CD14-positive monocyte (primary cell): ENCODE data around the gene DCDC2. TPM values are rescaled to one million over a fixed set of nuclear protein-coding genes. Genes with fewer than 3 reads are reported as not detected.
"Not testable (repeated sequence)": the region's sequence is repeated elsewhere in the genome, so short reads cannot be mapped to it uniquely, and the experiment has no call there.

Source experiments
- DNase-seq, 3 donors: peaks; one replicate each; pipeline ENCODE4 v3.0.0-alpha.2; 2011 to 2022
- H2AFZ ChIP-seq: 2 replicates; pipeline ENCODE4 v1.6.0; 2012; ENCODE audit warnings: mild to moderate bottlenecking, low read depth, low read length, inconsistent platforms; ENCODE audit not compliant: insufficient read depth, poor library complexity, severe bottlenecking
- H3K27ac ChIP-seq, 2 donors: 1 replicate in 1 of 2; 2 replicates in 1 of 2; pipeline ENCODE4 v1.5.1; 2012 to 2013; ENCODE audit warnings: low read length in 2 of 2, control low read depth in 1 of 2, inconsistent platforms in 1 of 2, low read depth in 1 of 2, mild to moderate bottlenecking in 1 of 2
- H3K27me3 ChIP-seq, 2 donors: one replicate each; pipeline versions ENCODE4 v1.6.0 to v1.6.1; 2011 to 2013; ENCODE audit warnings: low read length in 2 of 2; ENCODE audit not compliant: control insufficient read depth in 2 of 2, insufficient read depth in 2 of 2
- H3K36me3 ChIP-seq, 2 donors: replicated peaks in 1 of 2; 1 replicate in 1 of 2; 2 replicates in 1 of 2; pipeline versions ENCODE4 v1.5.1 to v1.6.1; 2012 to 2013; ENCODE audit warnings: low read length in 2 of 2, control low read depth in 1 of 2, inconsistent platforms in 1 of 2, mild to moderate bottlenecking in 1 of 2; ENCODE audit not compliant: insufficient read depth in 2 of 2, control insufficient read depth in 1 of 2
- H3K4me1 ChIP-seq, 2 donors: 1 replicate in 1 of 2; 2 replicates in 1 of 2; pipeline versions ENCODE4 v1.5.1 to v1.6.1; 2012 to 2013; ENCODE audit warnings: low read length in 2 of 2, control low read depth in 1 of 2, inconsistent platforms in 1 of 2, mild to moderate bottlenecking in 1 of 2, moderate library complexity in 1 of 2; ENCODE audit not compliant: insufficient read depth in 2 of 2, control insufficient read depth in 1 of 2
- H3K4me2 ChIP-seq: replicated peaks from 2 replicates; pipeline ENCODE3; 2012; ENCODE audit warnings: low read length, moderate library complexity, mild to moderate bottlenecking; ENCODE audit not compliant: poor library complexity, severe bottlenecking; ENCODE audit errors: extremely low read depth
- H3K4me3 ChIP-seq, 3 experiments: fragments of 200-600 bp in 1 of 3; sonication (generic) in 1 of 3; replicated peaks in 1 of 3; 1 replicate in 2 of 3; 2 replicates in 1 of 3; pipeline ENCODE4 v1.5.1; 2011 to 2013; ENCODE audit warnings: low read length in 3 of 3, mild to moderate bottlenecking in 3 of 3, control low read depth in 2 of 3, low read depth in 2 of 3, inconsistent platforms in 1 of 3, moderate library complexity in 1 of 3
- H3K79me2 ChIP-seq: 2 replicates; pipeline ENCODE4 v1.6.0; 2012; ENCODE audit warnings: mild to moderate bottlenecking, control low read depth, inconsistent platforms, low read length, moderate library complexity; ENCODE audit not compliant: insufficient read depth
- H3K9ac ChIP-seq: 2 replicates; pipeline ENCODE4 v1.6.0; 2017; ENCODE audit warnings: low read length, mild to moderate bottlenecking; ENCODE audit not compliant: insufficient read depth, poor library complexity, severe bottlenecking
- H3K9me3 ChIP-seq, 2 donors: replicated peaks in 1 of 2; 1 replicate in 1 of 2; 2 replicates in 1 of 2; pipeline versions ENCODE4 v1.5.1 to v1.6.1; 2012 to 2013; ENCODE audit warnings: low read length in 2 of 2, control low read depth in 1 of 2; ENCODE audit not compliant: control insufficient read depth in 1 of 2, insufficient read depth in 1 of 2
- H4K20me1 ChIP-seq: 2 replicates; pipeline ENCODE4 v1.6.0; 2012; ENCODE audit warnings: mild to moderate bottlenecking, low read length, control low read depth, moderate library complexity; ENCODE audit not compliant: insufficient read depth
- H3K27ac Mint-ChIP-seq, 7 donors: one replicate each; pipeline ENCODE4 v1.8.0; 2020; ENCODE audit warnings: mild to moderate bottlenecking in 7 of 7, mixed read lengths in 7 of 7, moderate library complexity in 6 of 7, inconsistent platforms in 2 of 7
- H3K27me3 Mint-ChIP-seq, 3 donors: one replicate each; pipeline ENCODE4 v1.8.0; 2021 to 2022; ENCODE audit warnings: low read depth in 3 of 3, mild to moderate bottlenecking in 3 of 3, mixed read lengths in 3 of 3, moderate library complexity in 3 of 3, inconsistent platforms in 1 of 3
- H3K36me3 Mint-ChIP-seq, 2 donors: one replicate each; pipeline ENCODE4 v1.8.0; 2020; ENCODE audit warnings: mixed read lengths in 2 of 2, inconsistent platforms in 1 of 2, mild to moderate bottlenecking in 1 of 2
- H3K4me1 Mint-ChIP-seq: one replicate; pipeline ENCODE4 v1.8.0; 2020; ENCODE audit warnings: mild to moderate bottlenecking, mixed read lengths
- H3K4me3 Mint-ChIP-seq, 2 donors: one replicate each; pipeline ENCODE4 v1.8.0; 2020; ENCODE audit warnings: mild to moderate bottlenecking in 2 of 2, mixed read lengths in 2 of 2, moderate library complexity in 1 of 2
- H3K9me3 Mint-ChIP-seq, 7 donors: one replicate each; pipeline ENCODE4 v1.8.0; 2020 to 2022; ENCODE audit warnings: mixed read lengths in 7 of 7, mild to moderate bottlenecking in 6 of 7, moderate library complexity in 6 of 7, inconsistent platforms in 2 of 7
- WGBS: methylation state at CpG from one replicate; pipeline ENCODE4 v1.1.5; 2013; ENCODE audit warnings: missing lambda C conversion rate; ENCODE audit not compliant: insufficient coverage; 5-methylcytosine and 5-hydroxymethylcytosine counted together
- intact Hi-C, 2 donors: fragments of 100-400 bp; cut with micrococcal nuclease; formaldehyde crosslinking; loops; one replicate each; pipeline versions ENCODE4 v1.15.0 to v1.15.1; 2023
- polyA plus RNA-seq, 3 donors: library from polyadenylated mRNA; depleted of rRNA in 1 of 3; unstranded in 2 of 3; stranded (reverse) in 1 of 3; fragments of 300-500 nt in 2 of 3; fragments of >200 nt in 1 of 3; fragmentation: Illumina TruSeq in 2 of 3; gene quantifications; 1 replicate in 2 of 3; 2 replicates in 1 of 3; pipeline ENCODE4 v1.2.3, GENCODE V29; 2012 to 2021
- TF ChIP-seq, protein P1 (sequence below): fragments of 200-600 bp; IDR thresholded peaks from one replicate; pipeline ENCODE4 v1.8.0; 2022; ENCODE audit warnings: antibody characterized with exemption, mild to moderate bottlenecking

Gene DCDC2
- polyA plus RNA-seq, 3 donors: not detected

GRCh38 chr6:24145690-24146131 is 212.1 kb downstream of the DCDC2 start:
- H3K27ac ChIP-seq: no peak overlapping the region
- no peak overlapping the region for H2AFZ ChIP-seq
- H3K4me1 Mint-ChIP-seq: no peaks in the 10 kb centered on the region
- DNase-seq: no peak
- peaks cover 0 to 2% (median 0%) of the 10 kb centered on the region in 3 donors for H3K27me3 Mint-ChIP-seq
- TF ChIP-seq, protein P1, sequence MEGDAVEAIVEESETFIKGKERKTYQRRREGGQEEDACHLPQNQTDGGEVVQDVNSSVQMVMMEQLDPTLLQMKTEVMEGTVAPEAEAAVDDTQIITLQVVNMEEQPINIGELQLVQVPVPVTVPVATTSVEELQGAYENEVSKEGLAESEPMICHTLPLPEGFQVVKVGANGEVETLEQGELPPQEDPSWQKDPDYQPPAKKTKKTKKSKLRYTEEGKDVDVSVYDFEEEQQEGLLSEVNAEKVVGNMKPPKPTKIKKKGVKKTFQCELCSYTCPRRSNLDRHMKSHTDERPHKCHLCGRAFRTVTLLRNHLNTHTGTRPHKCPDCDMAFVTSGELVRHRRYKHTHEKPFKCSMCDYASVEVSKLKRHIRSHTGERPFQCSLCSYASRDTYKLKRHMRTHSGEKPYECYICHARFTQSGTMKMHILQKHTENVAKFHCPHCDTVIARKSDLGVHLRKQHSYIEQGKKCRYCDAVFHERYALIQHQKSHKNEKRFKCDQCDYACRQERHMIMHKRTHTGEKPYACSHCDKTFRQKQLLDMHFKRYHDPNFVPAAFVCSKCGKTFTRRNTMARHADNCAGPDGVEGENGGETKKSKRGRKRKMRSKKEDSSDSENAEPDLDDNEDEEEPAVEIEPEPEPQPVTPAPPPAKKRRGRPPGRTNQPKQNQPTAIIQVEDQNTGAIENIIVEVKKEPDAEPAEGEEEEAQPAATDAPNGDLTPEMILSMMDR: no peak
- WGBS: 86% methylated on average over 8 of the region's 9 CpGs
- no peak overlapping the region for H3K4me3 Mint-ChIP-seq
- H3K36me3 Mint-ChIP-seq: no peaks in the 10 kb centered on the region
- no peaks in the 10 kb centered on the region for H3K27me3 ChIP-seq
- no peak overlapping the region for H3K27ac Mint-ChIP-seq
- H3K4me3 ChIP-seq: no peak overlapping the region
- intact Hi-C loops: no loop called here
- H3K9me3 Mint-ChIP-seq: peaks cover 1 to 14% (median 4%) of the 10 kb centered on the region in 7 donors
- no peaks in the 10 kb centered on the region for H3K36me3 ChIP-seq
- peaks cover 0 to 13% of the 10 kb centered on the region in 2 donors for H3K9me3 ChIP-seq
- H4K20me1 ChIP-seq: no peaks in the 10 kb centered on the region
- no peaks in the 10 kb centered on the region for H3K4me1 ChIP-seq
- H3K4me2 ChIP-seq: no peak overlapping the region
- no peak overlapping the region for H3K9ac ChIP-seq
- no peaks in the 10 kb centered on the region for H3K79me2 ChIP-seq

- H3K4me3 Mint-ChIP-seq, H3K4me2 ChIP-seq, H3K27ac ChIP-seq, H3K79me2 ChIP-seq, DNase-seq, intact Hi-C loops, H3K4me1 Mint-ChIP-seq, H4K20me1 ChIP-seq, H3K27me3 Mint-ChIP-seq, H3K27ac Mint-ChIP-seq, H3K36me3 ChIP-seq, H3K4me1 ChIP-seq, H2AFZ ChIP-seq, H3K9ac ChIP-seq, H3K4me3 ChIP-seq, H3K36me3 Mint-ChIP-seq, H3K27me3 ChIP-seq: not testable (repeated sequence)
- WGBS: 94% methylated on average over 8 of the region's 8 CpGs
- peaks cover 0 to 13% of the 10 kb centered on the region in 2 donors for H3K9me3 ChIP-seq
- H3K9me3 Mint-ChIP-seq: peaks cover 1 to 15% (median 6%) of the 10 kb centered on the region in 7 donors
Observed at GRCh38 chr6:24142733-24143132, 215.1 kb downstream of the DCDC2 start.
